ENCODE measurements around the gene WSCD2.

The WSCD2 gene

GRCh38 chr12:108143144-108143543 lies 14.1 kb downstream of the WSCD2 start:
- TF ChIP-seq CTCF (IDR thresholded peaks at IDR 0.05): no peak
- Histone ChIP-seq H3K36me3 (no peaks in the 10 kb centered on the region), H3K9me3 (no peaks in the 10 kb centered on the region), H3K27ac (no peak overlapping the region), H3K4me1 (no peaks in the 10 kb centered on the region), H3K27me3 (no peaks in the 10 kb centered on the region), H3K4me3 (no peak overlapping the region)
- intact Hi-C loops (cut with DNase I; ENCODE audit: low total_unique reads): no loop called here
- no peak for DNase-seq

DNA sequence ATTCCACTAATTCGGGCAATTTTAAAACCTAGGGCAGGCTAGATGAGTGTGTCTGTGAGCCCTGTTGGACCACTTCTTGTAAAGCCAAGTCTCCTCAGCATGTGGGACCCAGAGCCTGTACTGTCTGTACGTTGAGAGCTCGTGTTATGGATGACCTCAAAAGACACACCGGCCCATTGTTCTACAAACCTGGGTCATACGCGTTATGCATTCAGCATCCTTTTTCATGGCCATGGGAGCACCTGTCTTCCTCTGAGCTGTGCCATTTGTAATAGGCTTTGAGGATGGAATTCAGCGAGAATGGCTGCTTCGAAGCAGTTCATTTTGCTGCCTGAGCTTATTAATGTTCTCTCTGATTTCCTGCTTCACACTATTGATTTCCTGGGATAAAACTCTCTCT lies 15.0 kb downstream of the WSCD2 start:
- Histone ChIP-seq H3K36me3 (no peaks in the 10 kb centered on the region), H3K27ac (no peak overlapping the region), H3K9me3 (no peaks in the 10 kb centered on the region), H3K27me3 (no peaks in the 10 kb centered on the region), H3K4me1 (no peaks in the 10 kb centered on the region), H3K4me3 (no peak overlapping the region)
- intact Hi-C loops (cut with DNase I; ENCODE audit: low total_unique reads): no loop called here
- DNase-seq: no peak
- no peak for TF ChIP-seq CTCF (IDR thresholded peaks at IDR 0.05)

GRCh38 chr12:108145011-108145410 lies 15.9 kb downstream of the WSCD2 start:
- no peak for DNase-seq
- intact Hi-C loops (cut with DNase I; ENCODE audit: low total_unique reads): no loop called here
- no peak for TF ChIP-seq CTCF (IDR thresholded peaks at IDR 0.05)

GRCh38 chr12:108146035-108146893 lies 17.2 kb downstream of the WSCD2 start:
- no peak for TF ChIP-seq CTCF (IDR thresholded peaks at IDR 0.05)
- no peaks in the 10 kb centered on the region for H3K9me3 ChIP-seq

More at GRCh38 chr12:108145011-108145410, 15.9 kb downstream of the WSCD2 start:
- Histone ChIP-seq H3K27me3 (no peaks in the 10 kb centered on the region), H3K4me1 (no peaks in the 10 kb centered on the region), H3K27ac (no peak overlapping the region), H3K36me3 (no peaks in the 10 kb centered on the region), H3K4me3 (no peak overlapping the region), H3K9me3 (no peaks in the 10 kb centered on the region)

GRCh38 chr12:108147279-108147678 lies 18.2 kb downstream of the WSCD2 start:
- Histone ChIP-seq H3K4me1 (no peaks in the 10 kb centered on the region), H3K4me3 (no peak overlapping the region), H3K27ac (no peak overlapping the region), H3K27me3 (no peaks in the 10 kb centered on the region), H3K36me3 (no peaks in the 10 kb centered on the region), H3K9me3 (no peaks in the 10 kb centered on the region)
- intact Hi-C loops (cut with DNase I; ENCODE audit: low total_unique reads): no loop called here
- no peak for DNase-seq
- TF ChIP-seq CTCF (IDR thresholded peaks at IDR 0.05): no peak

More at GRCh38 chr12:108146035-108146893, 17.2 kb downstream of the WSCD2 start:
- intact Hi-C loops (cut with DNase I; ENCODE audit: low total_unique reads): no loop called here
- Histone ChIP-seq H3K36me3 (no peaks in the 10 kb centered on the region), H3K27me3 (no peaks in the 10 kb centered on the region), H3K4me3 (no peak overlapping the region), H3K4me1 (no peaks in the 10 kb centered on the region), H3K27ac (no peak overlapping the region)
- no peak for DNase-seq
